Myocyte (in vitro differentiated cells): ENCODE data around the gene MRPL45. TPM values are rescaled to one million over a fixed set of nuclear protein-coding genes. Genes with fewer than 3 reads are reported as not detected.

ENCODE experiments used
- total RNA-seq: library from RNA; depleted of rRNA; stranded (reverse); fragments of >200 nt; gene quantifications from 2 replicates; pipeline ENCODE4 v1.2.3, GENCODE V29; 2014

Gene MRPL45
- total RNA-seq, 1 donor from 2014 or later: 38.5 TPM

Other genes with a start within 250 kb of the MRPL45 start
- 1.2 and 1.6 TPM in 2 replicates for gene TBC1D3C, start 228.5 kb upstream of the MRPL45 start, total RNA-seq
- gene TBC1D3E, start 169.2 kb upstream of the MRPL45 start, total RNA-seq: not detected in 2 replicates
- not detected in 2 replicates for gene TBC1D3, start 104.6 kb upstream of the MRPL45 start, total RNA-seq
- gene GPR179, start 46.8 kb downstream of the MRPL45 start, total RNA-seq: 0.03 and 0.05 TPM in 2 replicates
- gene SOCS7, start 54.7 kb downstream of the MRPL45 start, total RNA-seq: 16.1 and 36.1 TPM in 2 replicates
- gene ARHGAP23, start 131.3 kb downstream of the MRPL45 start, total RNA-seq: 68.6 and 73.9 TPM in 2 replicates